Mucosa of rectum (tissue), 2 donors: ENCODE data around the gene HYKK.
A peak's percentile ranks its signal among the peaks of the same experiment; 100 is the strongest.
"Not testable (repeated sequence)": the region's sequence is repeated elsewhere in the genome, so short reads cannot be mapped to it uniquely, and the experiment has no call there.

ENCODE experiments used
- H3K27ac ChIP-seq, 2 donors: one replicate each; pipeline ENCODE4 v1.7.0; 2013; ENCODE audit warnings: inconsistent platforms in 2 of 2, low read depth in 2 of 2, low read length in 2 of 2
- H3K27me3 ChIP-seq, 2 donors: one replicate each; pipeline ENCODE4 v1.7.0; 2013; ENCODE audit warnings: low read length in 2 of 2; ENCODE audit not compliant: control insufficient read depth in 2 of 2, insufficient read depth in 2 of 2
- H3K36me3 ChIP-seq, 2 donors: one replicate each; pipeline ENCODE4 v1.7.0; 2013; ENCODE audit warnings: low read length in 2 of 2; ENCODE audit not compliant: control insufficient read depth in 2 of 2, insufficient read depth in 2 of 2
- H3K4me1 ChIP-seq, 2 donors: one replicate each; pipeline ENCODE4 v1.7.0; 2013; ENCODE audit warnings: low read length in 2 of 2, mild to moderate bottlenecking in 1 of 2; ENCODE audit not compliant: control insufficient read depth in 2 of 2, insufficient read depth in 2 of 2
- H3K4me3 ChIP-seq, 2 donors: one replicate each; pipeline ENCODE4 v1.7.0; 2013; ENCODE audit warnings: low read length in 2 of 2
- H3K9ac ChIP-seq, 2 donors: one replicate each; pipeline ENCODE4 v1.7.0; 2013; ENCODE audit warnings: low read length in 2 of 2, low read depth in 1 of 2, mild to moderate bottlenecking in 1 of 2
- H3K9me3 ChIP-seq, 2 donors: one replicate each; pipeline ENCODE4 v1.7.0; 2013; ENCODE audit warnings: low read length in 2 of 2; ENCODE audit not compliant: control insufficient read depth in 2 of 2
- donor health status: healthy.
- donor health status: Normal muscosa, but diverticular disease.

The HYKK gene

DNA sequence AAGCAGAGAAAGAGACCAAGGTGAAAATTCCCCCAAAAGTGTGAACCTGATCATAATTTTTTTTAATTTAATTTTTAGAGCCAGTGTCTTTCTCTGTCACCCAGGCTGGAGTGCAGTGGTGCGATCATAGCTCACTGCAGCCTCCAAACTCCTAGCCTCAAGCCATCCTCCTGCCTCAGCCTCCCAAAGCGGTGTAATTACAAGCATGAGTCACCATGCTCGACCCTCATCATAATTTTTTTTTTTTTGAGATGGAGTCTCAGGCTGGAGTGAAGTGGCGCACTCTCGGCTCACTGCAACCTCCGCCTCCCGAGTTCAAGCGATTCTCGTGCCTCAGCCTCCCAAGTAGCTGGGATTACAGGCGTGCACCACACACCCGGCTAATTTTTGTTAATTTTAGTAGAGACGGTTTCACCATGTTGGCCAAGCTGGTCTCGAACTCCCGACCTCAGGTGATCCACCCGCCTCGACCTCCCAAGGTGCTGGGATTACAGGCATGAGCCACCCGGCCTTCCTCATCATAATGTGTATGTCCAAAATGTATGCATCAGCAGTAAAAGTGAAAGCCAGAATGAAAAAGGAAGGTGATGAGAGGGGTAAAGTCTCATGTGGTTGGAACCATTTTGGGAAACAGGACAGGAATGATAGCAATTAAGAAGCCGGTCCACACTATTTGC is 32.2 kb downstream of the HYKK start:
- H3K36me3 ChIP-seq = peaks cover 8 to 11% of the 10 kb centered on the region in 2 donors
- peak overlapping the region; percentile 90 to 93 for H3K4me3 ChIP-seq
- H3K9ac ChIP-seq = peak overlapping the region; percentile 93 to 95
- H3K4me1 ChIP-seq = peaks cover 3 to 11% of the 10 kb centered on the region in 2 donors
- H3K9me3 ChIP-seq, H3K27me3 ChIP-seq: not testable (repeated sequence)
- H3K27ac ChIP-seq = peak overlapping the region; percentile 93 to 95

DNA sequence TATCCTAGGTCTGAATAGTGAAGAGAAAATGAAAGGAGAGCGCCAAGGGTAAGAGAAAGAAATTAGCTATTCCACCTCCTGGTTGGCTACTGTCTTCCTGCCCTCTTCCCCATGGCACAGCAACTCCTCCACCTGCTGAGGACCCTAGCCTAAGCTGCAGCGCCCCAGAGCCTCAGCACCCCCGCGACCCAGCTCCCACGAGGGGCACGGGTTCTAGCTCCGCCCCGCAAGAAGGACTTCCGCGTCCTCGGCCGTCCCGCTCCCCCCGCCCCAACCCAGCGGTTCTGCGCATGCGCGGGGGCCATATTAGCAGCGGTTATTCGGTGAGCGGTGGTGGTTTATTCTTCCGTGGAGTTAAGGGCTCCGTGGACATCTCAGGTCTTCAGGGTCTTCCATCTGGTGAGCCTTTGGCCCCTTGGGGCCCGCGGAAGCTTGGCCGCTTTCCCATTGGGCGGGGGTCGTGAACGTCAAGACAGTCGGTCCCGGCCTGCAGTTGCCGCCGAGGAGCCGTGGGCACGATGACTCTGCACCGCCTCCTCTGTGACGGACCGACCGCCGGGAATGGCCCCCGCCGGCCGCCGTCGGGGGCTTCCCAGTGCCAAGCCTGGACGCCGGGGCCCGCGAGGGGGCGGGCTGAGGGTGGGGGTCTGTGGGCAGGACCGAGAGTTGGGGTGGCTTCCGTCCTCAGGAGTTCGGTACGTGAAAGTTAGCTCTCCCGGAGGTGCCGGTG is 32.9 kb downstream of the HYKK start, which contains the start of gene PSMA4:
TSS of gene PSMA4 (plus strand) at position 304 of the 730 bp plus-strand sequence. CDS start 1,484 bp downstream, outside the sequence.
- Histone ChIP-seq H3K27ac (peak within 1 kb of the TSS; percentile 93 to 95), H3K4me1 (peaks cover 3 to 11% of the 10 kb centered on the region in 2 donors), H3K36me3 (peaks cover 15 to 18% of the 10 kb centered on the region in 2 donors), H3K27me3 (no peaks in the 10 kb centered on the region), H3K9me3 (no peaks in the 10 kb centered on the region), H3K4me3 (peak within 1 kb of the TSS; percentile 90 to 93), H3K9ac (peak within 1 kb of the TSS; percentile 93 to 95)

DNA sequence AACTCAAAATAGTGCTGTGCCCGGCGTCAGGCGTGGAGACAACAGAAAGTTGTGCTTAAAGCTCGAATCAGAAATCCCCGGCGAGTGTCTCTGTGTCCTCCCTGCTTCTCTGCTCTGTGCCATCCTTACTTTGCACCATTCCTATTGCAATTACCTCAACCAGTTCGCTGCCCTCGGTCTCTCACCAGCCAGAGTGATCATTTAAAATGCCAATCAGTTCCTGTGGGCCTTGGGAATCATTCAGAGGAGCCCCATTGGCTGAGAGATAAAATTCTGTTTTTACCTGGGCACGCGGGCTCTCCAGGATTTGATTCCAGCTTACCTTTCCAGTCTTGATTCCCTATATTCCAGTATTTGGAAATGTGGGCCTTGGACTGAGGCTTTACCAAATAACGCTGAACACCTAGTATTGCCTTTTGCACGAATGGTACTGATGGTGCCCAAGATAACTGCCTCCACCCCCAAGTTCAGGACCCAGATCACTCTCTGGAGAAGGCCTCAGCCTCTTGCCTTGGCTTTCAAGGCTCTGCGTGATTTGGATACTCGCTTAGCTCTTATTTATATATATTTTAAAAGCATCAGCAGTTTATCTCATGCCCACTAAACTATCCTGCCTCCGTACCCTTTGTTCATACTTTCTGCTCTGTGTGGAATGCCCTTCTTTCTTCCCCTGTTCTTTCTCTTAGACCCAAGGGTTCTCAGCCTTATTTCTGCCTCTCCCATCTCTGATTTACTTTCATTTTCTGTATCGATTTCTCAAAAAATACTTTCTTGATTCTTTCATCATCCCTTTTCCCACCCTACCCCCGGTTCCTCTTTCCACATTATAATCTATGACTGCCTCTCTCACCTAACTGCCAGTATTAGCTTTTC is 33.7 kb downstream of the HYKK start:
- Histone ChIP-seq H3K9ac (peak overlapping the region; percentile 93 to 95), H3K4me3 (peak overlapping the region; percentile 90 to 93), H3K27me3 (no peaks in the 10 kb centered on the region), H3K36me3 (peaks cover 23% of the 10 kb centered on the region in 2 donors), H3K4me1 (peaks cover 3 to 11% of the 10 kb centered on the region in 2 donors), H3K9me3 (no peaks in the 10 kb centered on the region), H3K27ac (peak overlapping the region; percentile 93 to 95)

DNA sequence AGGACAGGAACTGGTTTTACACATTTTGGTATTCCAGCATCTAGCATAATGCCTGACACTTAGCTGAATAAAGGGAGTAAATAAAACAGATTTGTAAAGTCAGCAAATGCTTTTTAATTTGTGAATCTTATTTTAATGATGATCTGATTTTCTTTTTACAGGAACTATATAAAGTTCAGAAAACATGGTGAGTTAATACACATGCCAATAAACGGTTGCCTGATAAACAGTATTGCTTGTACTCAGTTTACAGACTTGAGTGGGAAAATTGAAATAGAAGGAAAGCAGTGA is 34.3 kb downstream of the HYKK start:
- Histone ChIP-seq H3K4me1 (peaks cover 3 to 11% of the 10 kb centered on the region in 2 donors), H3K4me3 (peak overlapping the region; percentile 90 to 93), H3K9ac (peak overlapping the region in 1 of 2 donors; percentile 93), H3K27me3 (no peaks in the 10 kb centered on the region), H3K9me3 (no peaks in the 10 kb centered on the region), H3K27ac (peak overlapping the region in 1 of 2 donors; percentile 93), H3K36me3 (peaks cover 27 to 28% of the 10 kb centered on the region in 2 donors)

DNA sequence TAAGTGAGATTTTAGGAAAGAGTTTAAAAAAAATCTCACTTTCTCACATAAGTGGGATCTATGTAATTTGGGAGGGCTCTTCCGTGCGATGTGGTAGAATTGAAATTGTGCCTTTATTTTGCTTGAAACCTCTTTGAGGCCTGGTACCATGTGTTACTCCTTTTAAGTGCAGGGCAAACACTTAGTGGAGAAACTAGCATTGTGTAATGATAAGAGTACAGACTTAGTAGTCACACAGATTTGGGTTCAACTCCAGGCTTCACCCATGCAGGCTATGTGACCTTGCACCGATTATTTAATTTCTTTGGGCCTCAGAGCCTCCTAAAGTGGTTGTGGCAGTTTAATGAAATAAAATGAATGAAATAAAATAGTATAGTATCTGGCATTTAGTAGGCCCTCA is 35.3 kb downstream of the HYKK start:
- no peaks in the 10 kb centered on the region for H3K9me3 ChIP-seq

DNA sequence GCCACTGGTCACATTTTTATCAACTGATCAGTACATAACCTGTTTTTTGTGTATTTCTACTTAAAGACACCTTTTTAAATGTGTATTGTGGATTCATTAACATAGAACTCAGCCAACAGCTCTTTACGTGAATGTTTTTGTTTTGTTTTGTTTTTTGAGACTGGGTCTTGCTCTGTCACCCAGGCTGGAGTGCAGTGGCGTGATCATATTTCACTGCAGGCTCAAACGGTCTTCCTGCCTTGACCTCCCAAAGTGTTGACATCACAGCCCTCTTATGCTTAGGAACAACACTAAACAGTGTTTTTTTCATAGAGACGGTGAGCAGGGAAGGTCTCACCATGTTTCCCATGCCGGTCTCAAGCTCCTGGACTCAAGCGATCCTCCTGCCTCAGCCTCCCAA is 42.8 kb downstream of the HYKK start:
- Histone ChIP-seq H3K36me3 (peaks cover 38 to 55% of the 10 kb centered on the region in 2 donors), H3K4me1 (no peaks in the 10 kb centered on the region), H3K27me3 (no peaks in the 10 kb centered on the region), H3K9me3 (no peaks in the 10 kb centered on the region), H3K4me3 (no peak overlapping the region), H3K9ac (no peak overlapping the region), H3K27ac (no peak overlapping the region)

More for the DNA sequence above, 35.3 kb downstream of the HYKK start:
- no peak overlapping the region for H3K4me3 ChIP-seq
- peaks cover 3 to 11% of the 10 kb centered on the region in 2 donors for H3K4me1 ChIP-seq
- no peaks in the 10 kb centered on the region for H3K27me3 ChIP-seq
- no peak overlapping the region for H3K9ac ChIP-seq
- no peak overlapping the region for H3K27ac ChIP-seq
- peaks cover 32 to 35% of the 10 kb centered on the region in 2 donors for H3K36me3 ChIP-seq

DNA sequence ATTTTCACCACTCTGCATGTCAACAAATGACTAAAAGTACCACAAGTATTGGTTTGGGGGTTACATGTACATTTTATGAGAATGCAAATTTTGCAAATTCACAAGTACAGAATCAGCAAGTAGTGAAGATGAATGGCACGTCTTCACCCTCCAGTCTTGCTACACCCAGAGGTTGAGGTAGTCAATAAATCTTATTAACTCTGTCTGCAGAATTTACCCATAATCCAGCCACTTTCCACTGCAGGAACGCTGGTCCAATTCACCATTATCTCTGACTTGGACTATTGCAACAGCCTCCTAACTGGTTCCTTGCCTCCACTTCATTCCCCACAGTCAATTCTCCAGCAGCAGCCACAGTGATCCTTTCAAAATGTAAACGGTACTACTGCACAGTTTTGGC is 43.4 kb downstream of the HYKK start:
- H3K36me3 ChIP-seq = peaks cover 32 to 49% of the 10 kb centered on the region in 2 donors
- H3K4me1 ChIP-seq = no peaks in the 10 kb centered on the region
- no peaks in the 10 kb centered on the region for H3K27me3 ChIP-seq
- H3K9ac ChIP-seq = no peak overlapping the region
- H3K9me3 ChIP-seq = no peaks in the 10 kb centered on the region
- no peak overlapping the region for H3K27ac ChIP-seq
- H3K4me3 ChIP-seq = no peak overlapping the region

DNA sequence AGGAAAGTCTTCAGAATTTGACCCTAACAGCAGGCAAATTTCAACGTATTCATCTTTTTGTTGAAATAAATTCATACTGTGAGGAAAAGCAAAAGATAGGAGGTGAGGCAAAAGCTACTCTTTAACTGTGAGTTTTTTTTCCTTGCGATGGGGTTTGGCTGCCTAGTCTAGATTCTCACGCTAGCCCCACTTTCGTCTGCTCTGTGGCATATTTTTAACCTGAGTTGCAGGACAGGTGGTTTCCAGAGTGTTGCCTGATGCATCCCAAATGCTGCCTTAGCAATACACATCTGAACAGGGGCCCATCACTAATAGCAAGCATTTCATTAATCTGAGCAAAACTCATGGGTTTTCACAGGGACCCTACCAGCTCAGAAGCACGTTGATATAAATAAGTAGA is 44.5 kb downstream of the HYKK start:
- no peaks in the 10 kb centered on the region for H3K9me3 ChIP-seq
- H3K4me3 ChIP-seq = no peak overlapping the region
- H3K27me3 ChIP-seq = no peaks in the 10 kb centered on the region
- H3K36me3 ChIP-seq = peaks cover 27 to 40% of the 10 kb centered on the region in 2 donors
- H3K27ac ChIP-seq = no peak overlapping the region
- H3K9ac ChIP-seq = no peak overlapping the region
- no peaks in the 10 kb centered on the region for H3K4me1 ChIP-seq

DNA sequence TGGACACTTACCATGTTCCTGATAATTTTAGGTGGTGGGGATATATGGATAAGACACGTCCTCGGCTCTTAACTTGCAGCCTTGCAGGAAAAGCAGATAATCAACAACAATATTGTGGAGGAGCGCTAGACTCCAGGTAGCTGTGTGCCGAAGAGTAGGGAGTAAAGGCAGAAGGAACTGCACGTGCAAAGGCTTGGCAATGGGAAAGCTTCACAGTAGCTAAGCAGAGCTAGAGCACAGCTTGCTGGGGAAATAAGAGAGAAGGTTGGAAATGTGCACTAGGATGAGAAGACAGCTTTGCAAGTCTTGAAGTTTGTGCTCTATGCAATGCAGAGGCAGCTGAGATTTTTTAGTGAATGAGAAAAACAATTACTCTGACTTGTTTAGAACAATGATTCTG is 45.2 kb downstream of the HYKK start:
- Histone ChIP-seq H3K9ac (no peak overlapping the region), H3K4me3 (no peak overlapping the region), H3K36me3 (peaks cover 23 to 35% of the 10 kb centered on the region in 2 donors), H3K9me3 (no peaks in the 10 kb centered on the region), H3K4me1 (no peaks in the 10 kb centered on the region), H3K27ac (no peak overlapping the region), H3K27me3 (no peaks in the 10 kb centered on the region)

DNA sequence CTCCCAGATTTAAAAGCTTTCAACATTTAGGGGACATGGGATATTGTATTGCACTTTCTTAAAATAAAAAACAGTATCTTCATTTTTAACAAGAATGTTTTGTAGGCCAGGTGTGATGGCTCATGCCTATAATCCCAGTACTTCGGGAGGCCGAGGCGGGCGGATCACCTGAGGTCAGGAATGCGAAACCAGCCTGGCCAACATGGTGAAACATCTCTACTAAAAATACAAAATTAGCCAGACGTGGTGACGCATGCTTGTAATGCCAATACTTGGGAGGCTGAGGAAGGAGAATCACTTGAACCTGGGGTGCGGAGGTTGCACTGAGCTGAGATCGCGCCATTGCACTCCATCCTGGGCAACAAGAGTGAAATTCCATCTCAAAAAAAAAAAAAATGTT is 52.8 kb downstream of the HYKK start:
- H3K27ac ChIP-seq, H3K27me3 ChIP-seq, H3K9me3 ChIP-seq, H3K9ac ChIP-seq, H3K4me3 ChIP-seq, H3K36me3 ChIP-seq, H3K4me1 ChIP-seq: not testable (repeated sequence)
